SK-N-MC (cell line): ENCODE measurements around the gene LATS2.

Source experiments
- DNase-seq: peaks from one replicate; pipeline ENCODE4 v3.0.0-alpha.2; 2011; ENCODE audit warnings: low read depth, low spot score
- H3K27ac ChIP-seq: fragments of 200-600 bp; sonication (generic); 2 replicates; pipeline ENCODE4 v1.5.1; 2016; ENCODE audit warnings: mixed run types
- H3K36me3 ChIP-seq: fragments of 200-600 bp; sonication (generic); 2 replicates; pipeline ENCODE4 v1.6.1; 2017; ENCODE audit warnings: antibody characterized with exemption, low read length, mixed read lengths; ENCODE audit not compliant: insufficient read depth
- H3K4me3 ChIP-seq: fragments of 200-600 bp; sonication (generic); 2 replicates; pipeline ENCODE4 v1.5.1; 2016
- H3K9ac ChIP-seq: fragments of 200-600 bp; sonication (generic); 2 replicates; pipeline ENCODE4 v1.8.0; 2017; ENCODE audit warnings: mixed run types, mixed read lengths; ENCODE audit not compliant: insufficient read length
- H3K9me3 ChIP-seq: fragments of 200-600 bp; sonication (generic); 2 replicates; pipeline ENCODE4 v1.6.1; 2017; ENCODE audit warnings: low read depth, mild to moderate bottlenecking, antibody characterized with exemption, low read length, moderate library complexity, mixed read lengths
- EZH2 ChIP-seq: fragments of 200-600 bp; sonication (generic); IDR thresholded peaks from one replicate; pipeline ENCODE4 v1.6.1; 2017; ENCODE audit warnings: antibody characterized with exemption
- FOXP2 ChIP-seq: optimal IDR thresholded peaks from 2 replicates; pipeline ENCODE3; 2011; ENCODE audit warnings: mild to moderate bottlenecking, moderate library complexity; ENCODE audit not compliant: insufficient read depth; ENCODE audit errors: extremely low read length, control extremely low read depth
- POLR2AphosphoS5 ChIP-seq: IDR thresholded peaks from 2 replicates; pipeline ENCODE4 v1.6.1; 2012; ENCODE audit warnings: mild to moderate bottlenecking, low read depth, low read length, borderline replicate concordance

LATS2 gene

DNA sequence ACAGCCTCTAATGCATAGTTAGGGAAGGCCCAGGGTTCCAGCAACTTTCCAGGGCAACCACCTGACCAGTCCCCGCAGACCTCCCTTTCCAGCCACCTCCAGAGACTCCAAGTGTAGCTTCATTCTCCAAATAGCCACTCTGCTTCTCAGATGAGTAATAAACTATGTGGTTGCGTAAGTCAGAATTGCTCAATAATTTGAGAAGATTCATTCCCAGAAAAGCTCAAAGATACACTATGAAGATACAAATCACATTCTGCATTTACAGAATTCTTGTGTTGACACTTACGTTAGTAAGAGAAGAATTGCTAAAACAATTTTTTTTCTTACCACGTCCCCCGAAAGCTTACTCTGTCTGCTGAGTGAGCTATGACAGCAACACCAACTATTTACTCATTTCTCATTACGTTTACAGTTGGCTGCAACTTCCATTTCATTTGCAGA lies 8.2 kb upstream of the LATS2 start:
- Histone ChIP-seq H3K9ac (peak overlapping the region; percentile 6), H3K9me3 (no peaks in the 10 kb centered on the region), H3K27ac (peak overlapping the region; percentile 93), H3K36me3 (no peaks in the 10 kb centered on the region), H3K4me3 (peak overlapping the region; percentile 67)
- TF ChIP-seq EZH2 (no peak), POLR2AphosphoS5 (no peak), FOXP2 (no peak)
- peak; percentile 91 for DNase-seq

DNA sequence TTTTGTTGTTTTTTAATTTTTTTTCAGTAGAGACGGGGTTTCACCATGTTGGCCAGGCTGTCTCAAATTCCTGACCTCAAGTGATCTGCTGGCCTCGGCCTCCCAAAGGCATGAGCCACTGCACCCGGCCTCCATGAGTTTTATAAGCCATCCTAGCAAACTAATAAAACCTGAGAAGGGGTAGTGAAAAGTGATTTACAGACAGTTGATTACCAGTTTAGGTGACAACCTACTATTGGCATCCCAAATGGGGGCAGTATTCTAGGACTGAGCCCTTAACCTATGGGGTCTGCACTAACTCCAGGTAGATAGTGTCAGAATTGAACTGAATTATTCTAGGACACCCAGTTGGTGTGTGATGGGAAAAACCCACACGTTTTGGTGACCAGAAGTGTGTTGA lies 6.5 kb upstream of the LATS2 start:
- no peak for DNase-seq
- Histone ChIP-seq H3K9ac (no peak overlapping the region), H3K9me3 (no peaks in the 10 kb centered on the region), H3K4me3 (no peak overlapping the region), H3K27ac (no peak overlapping the region), H3K36me3 (no peaks in the 10 kb centered on the region)
- TF ChIP-seq FOXP2 (no peak), EZH2 (no peak), POLR2AphosphoS5 (no peak)

DNA sequence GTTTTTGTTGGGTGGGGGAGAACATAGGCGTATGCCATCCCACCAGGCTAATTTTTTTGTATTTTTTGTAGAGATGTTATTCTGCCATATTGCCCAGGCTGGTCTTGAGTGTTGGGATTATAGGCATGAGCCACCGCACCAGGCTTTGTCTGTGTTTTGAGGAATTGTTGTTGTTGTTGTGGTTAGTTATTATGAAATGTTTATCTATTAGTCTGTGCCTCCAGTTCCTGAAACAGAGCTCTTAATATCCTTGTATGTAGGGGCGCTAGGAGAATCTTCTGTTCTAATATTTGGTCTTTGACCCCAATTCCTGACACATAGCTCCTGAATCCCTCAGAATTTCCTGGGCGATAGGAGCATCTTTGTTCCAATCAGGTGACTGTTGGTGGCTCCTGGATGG lies 5.6 kb upstream of the LATS2 start:
- no peaks in the 10 kb centered on the region for H3K36me3 ChIP-seq
- no peak overlapping the region for H3K9ac ChIP-seq
- no peak overlapping the region for H3K4me3 ChIP-seq
- H3K9me3 ChIP-seq, result no peaks in the 10 kb centered on the region
- TF ChIP-seq FOXP2, result no peak
- no peak for TF ChIP-seq EZH2
- TF ChIP-seq POLR2AphosphoS5, result no peak
- H3K27ac ChIP-seq, result no peak overlapping the region
- DNase-seq, result no peak

DNA sequence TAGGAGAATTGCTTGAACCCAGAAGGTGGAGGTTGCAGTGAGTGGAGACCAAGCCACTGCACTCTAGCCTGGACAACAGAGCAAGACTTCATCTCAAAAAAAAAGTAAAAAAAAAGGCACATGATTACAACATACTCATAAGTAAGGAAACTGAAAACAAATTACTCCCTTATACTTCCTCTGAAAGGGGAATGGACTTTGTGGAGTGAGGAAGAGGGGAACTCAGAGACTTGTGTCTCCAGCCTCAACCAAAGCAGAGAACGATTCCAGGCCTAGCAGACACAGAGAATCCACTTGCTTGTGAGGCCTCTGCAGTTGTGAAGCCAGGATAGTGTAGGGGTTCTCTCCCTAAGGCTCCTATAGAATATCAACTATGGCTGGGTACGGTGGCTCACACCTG lies 4.3 kb upstream of the LATS2 start:
- Histone ChIP-seq H3K27ac (no peak overlapping the region), H3K36me3 (no peaks in the 10 kb centered on the region), H3K9me3 (no peaks in the 10 kb centered on the region), H3K9ac (no peak overlapping the region), H3K4me3 (no peak overlapping the region)
- TF ChIP-seq EZH2 (no peak), POLR2AphosphoS5 (no peak), FOXP2 (no peak)
- no peak for DNase-seq

DNA sequence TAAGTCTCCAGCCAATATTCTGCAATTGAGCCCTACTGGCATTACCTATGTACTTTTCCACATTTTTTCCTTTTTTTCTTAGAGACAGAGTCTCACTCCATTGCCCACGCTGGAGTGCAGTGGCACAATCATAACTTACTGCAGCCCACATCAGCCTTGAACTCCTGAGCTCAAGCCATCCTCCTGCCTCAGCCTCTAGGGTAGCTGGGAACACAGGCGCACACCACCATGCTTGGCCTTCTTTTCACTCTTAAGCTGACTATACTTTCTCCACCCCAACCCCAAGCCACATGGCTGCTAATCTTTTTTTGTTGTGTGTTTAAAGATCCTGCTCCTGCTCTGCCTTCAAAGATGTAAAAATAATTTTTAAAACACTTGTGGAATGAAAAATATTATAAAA lies 1.6 kb upstream of the LATS2 start:
- no peak for TF ChIP-seq POLR2AphosphoS5
- TF ChIP-seq FOXP2, result no peak
- TF ChIP-seq EZH2, result no peak
- Histone ChIP-seq H3K9me3 (no peaks in the 10 kb centered on the region), H3K27ac (no peak overlapping the region), H3K4me3 (no peak overlapping the region), H3K36me3 (no peaks in the 10 kb centered on the region), H3K9ac (no peak overlapping the region)
- DNase-seq, result no peak

DNA sequence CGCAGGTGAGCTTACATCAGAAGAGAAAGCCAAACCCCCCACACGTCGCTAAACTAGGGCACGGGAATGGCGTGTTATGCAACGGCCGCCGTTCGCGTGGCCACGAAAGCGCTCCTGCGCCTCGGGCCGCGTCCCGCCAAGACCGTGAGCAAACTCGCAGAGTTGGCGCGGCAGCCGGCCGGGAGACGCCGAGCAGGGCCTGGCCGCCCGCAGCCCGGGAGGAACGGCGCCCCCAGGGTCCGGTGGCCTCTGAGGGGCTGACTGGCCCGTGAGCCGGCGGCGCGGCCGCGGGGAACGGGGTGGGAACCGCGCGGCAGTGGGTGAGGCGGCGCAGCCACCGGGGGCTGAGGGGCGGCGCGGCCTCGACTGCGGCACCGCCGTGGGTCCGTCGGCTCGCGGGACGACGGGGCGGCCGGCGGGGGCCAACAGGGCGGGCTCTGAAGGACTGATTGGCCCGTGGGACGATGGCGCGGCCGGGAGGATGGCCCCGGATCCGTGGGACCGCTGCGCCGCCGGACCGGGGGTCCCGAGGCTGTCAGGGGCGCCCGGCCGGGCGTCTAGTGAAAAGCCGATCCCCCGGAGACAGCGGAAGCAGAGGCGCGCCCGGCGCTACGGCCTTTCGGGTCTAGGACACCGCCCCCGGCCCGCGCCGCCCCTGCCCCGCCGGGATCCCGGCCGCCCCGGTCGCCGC lies 903 bp downstream of the LATS2 start:
- TF ChIP-seq EZH2 (no peak), POLR2AphosphoS5 (no peak), FOXP2 (no peak)
- Histone ChIP-seq H3K4me3 (peak overlapping the region; percentile 92), H3K9me3 (no peaks in the 10 kb centered on the region), H3K36me3 (no peaks in the 10 kb centered on the region), H3K27ac (no peak overlapping the region), H3K9ac (peak overlapping the region; percentile 91)
- no peak for DNase-seq

DNA sequence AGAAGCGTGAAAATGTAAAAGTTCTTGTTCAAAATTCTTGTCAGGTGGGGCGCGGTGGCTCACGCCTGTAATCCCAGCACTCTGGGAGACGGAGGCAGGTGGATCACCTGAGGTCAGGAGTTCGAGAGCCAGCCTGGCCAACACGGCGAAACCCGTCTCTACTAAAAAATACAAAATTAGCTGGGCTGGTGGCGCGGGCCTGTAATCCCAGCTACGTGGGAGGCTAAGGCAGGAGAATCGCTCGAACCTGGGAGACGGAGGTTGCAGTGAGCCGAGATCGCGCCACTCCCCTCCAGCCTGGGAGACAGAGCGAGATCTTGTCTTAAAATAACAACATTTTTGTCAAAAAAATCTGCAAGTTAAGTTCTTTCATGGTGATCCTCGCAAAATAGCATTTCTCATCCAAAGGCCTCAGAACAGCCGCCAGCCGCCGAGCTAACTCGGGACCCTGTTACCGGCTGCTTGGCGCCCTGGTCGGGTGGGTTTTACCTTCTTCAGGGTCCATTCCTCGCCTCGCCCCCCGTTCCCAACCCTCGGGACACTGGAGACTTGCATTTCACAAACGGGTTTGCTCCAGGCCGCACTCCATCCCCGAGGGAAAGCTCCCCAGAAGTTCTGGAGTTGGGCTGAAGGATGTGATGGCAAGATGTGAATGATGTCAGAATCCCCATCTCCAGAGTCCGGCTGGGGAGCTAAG lies 1.6 kb downstream of the LATS2 start:
- Histone ChIP-seq H3K36me3 (no peaks in the 10 kb centered on the region), H3K4me3 (peak overlapping the region; percentile 92), H3K9me3 (no peaks in the 10 kb centered on the region), H3K9ac (peak overlapping the region; percentile 91), H3K27ac (no peak overlapping the region)
- no peak for DNase-seq
- no peak for TF ChIP-seq POLR2AphosphoS5
- TF ChIP-seq EZH2, result no peak
- TF ChIP-seq FOXP2, result no peak

DNA sequence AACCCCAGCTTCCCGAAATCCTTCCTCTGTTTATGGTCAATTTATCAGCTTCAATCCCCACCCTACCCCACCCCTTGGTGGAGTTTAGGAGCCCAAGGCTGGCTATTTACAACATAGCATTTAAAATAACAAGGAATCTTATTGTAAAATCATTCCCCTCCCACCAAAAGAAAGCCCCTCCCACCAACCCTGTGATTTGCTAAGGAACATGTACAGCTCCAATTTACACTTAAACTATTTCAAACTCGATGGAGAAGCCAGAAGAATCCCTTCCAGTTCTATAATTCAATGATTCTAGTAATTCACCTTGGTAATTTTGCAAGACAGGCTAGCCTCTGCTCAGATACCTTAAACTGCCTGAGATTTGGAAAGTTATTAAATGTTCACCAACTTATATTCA lies 3.0 kb downstream of the LATS2 start:
- TF ChIP-seq EZH2 (no peak), FOXP2 (no peak), POLR2AphosphoS5 (no peak)
- Histone ChIP-seq H3K9me3 (no peaks in the 10 kb centered on the region), H3K9ac (no peak overlapping the region), H3K27ac (peak overlapping the region; percentile 69; the same call in 1 of the 2 replicates), H3K4me3 (no peak overlapping the region), H3K36me3 (no peaks in the 10 kb centered on the region; the same call in 1 of the 2 replicates)
- no peak for DNase-seq
